HG03280 (cell line): ENCODE results near the gene APPL2.
A peak's percentile ranks its signal among the peaks of the same experiment; 100 is the strongest.
"Not testable (repeated sequence)": the region's sequence is repeated elsewhere in the genome, so short reads cannot be mapped to it uniquely, and the experiment has no call there.

Source experiments
- ATAC-seq: cut with Tn5 transposase; IDR thresholded peaks from one replicate; pipeline ENCODE4 v1.9.1; 2021; ENCODE audit warnings: mild to moderate bottlenecking, moderate library complexity; ENCODE audit not compliant: unreplicated experiment

Gene APPL2

DNA sequence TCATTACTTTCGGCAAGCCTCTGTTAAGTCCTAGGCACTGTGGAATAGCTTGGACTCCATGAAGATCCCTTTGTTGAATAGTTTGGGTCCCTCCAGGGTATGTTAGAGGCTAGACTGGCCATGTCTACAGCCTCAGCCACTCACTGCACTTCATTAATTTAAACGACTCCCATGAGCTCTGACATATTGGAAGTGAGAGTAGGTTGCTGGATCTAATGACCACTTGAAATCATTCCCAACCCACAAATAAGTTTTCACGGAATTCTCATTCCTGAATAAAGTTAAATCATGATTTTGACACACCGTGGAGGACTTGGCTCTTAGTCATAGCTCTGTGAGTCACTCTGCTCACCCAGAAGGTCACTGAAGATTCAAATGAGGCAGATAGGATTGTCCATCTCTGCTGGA lies 21.4 kb upstream of the APPL2 start:
- ATAC-seq, result no peak

DNA sequence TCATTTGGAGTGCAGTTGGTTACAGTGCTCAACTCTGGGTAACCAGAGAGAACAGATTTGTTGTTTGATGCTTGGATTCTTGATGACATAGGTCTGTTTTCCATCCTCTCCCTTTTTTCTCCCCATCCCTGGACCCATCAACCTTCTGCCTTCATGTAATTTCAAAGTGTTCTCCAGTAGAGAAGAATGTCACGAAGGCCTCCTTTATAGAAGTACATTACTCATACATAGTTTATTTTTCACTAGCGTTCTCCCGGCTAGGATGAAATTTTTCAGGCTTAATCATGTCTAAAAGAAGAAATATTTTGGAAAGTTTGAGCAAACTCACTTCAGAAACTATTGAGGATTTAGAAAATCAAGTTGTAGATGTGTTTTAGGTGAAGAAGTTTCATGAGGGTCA lies 20.9 kb upstream of the APPL2 start:
- ATAC-seq, result no peak

DNA sequence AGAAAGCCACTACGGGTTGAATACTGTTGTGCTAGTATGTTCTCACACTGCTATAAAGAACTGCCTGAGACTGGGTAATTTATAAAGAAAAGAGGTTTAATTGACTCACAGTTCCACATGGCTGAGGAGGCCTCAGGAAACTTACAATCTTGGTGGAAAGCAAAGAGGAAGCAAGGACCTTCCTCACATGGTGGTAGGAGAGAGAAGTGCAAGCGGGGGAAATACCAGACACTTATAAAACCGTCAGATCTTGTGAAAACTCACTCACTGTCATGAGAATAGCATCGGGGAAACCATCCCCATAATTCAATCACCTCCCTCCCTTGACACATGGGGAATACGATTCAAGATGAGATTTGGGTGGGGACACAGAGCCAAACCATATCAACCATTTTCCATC lies 20.5 kb upstream of the APPL2 start:
- ATAC-seq, result not testable (repeated sequence)

DNA sequence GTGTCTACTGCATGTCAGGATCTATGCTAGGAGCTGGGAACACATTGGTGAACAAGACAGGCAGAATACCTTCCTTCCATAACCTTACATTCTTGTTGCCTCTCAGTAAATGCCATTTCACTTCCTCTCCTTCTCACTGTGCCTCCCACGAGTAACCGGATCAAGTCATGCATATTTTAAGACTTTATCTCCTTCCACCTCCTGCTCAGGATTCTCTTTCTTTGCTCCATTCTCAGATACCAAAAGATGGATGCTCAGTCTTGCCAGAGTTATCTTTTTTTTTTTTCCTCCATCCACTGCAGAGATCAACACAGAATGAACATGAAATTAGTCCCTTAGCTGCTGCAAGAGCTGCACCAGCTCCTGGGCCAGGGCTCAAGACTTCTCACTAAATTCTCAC lies 20.0 kb upstream of the APPL2 start:
- no peak for ATAC-seq

DNA sequence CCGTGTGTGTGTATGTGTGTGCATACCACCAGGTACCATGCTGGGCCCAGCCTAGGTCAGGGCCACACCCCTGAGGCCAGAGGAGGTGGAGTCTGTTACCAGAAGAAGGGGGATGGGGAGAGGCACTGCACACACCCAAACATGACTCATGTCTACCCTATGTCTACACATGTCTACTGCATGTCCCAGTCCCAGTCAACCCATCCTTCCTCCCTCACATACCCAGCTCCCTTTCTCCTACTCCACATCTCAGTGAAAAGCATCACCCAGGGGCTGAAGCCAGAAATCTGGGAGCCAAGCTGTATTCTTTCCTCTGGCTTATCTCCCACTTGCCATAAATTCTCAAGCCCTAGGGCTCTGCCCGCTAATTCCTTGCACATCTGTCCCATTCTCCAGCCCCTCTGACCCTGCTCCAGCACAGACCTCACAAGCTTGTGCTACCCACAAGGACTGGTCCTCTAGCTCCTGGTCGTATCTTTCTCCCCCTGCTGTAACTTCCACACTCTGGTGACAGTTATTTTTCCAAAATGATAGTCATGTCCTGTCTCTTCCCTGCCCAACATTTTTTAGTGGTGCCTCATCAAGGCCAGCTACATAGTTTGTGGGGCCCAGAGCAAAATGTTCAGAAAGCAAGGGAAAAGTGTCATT lies 18.0 kb upstream of the APPL2 start:
- ATAC-seq, result no peak

DNA sequence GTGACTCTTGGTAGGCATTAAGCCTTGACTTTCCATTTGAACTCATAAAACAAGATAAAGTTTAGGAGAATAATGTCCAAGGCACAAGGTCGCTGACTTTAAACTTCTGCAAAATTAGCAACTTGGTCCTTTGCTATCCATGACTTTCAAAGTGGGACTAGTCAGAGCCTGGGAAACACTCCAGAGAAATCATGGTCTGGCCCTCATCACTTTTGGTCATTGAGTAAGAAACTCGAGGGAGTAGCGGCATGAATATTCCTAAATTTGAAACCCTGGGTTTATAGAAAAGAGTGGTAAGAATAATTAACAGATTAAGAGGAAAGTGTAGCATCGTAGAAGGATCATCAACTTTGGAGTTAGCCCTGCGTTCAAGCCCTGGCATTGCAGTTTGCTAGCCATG lies 16.9 kb upstream of the APPL2 start:
- no peak for ATAC-seq

DNA sequence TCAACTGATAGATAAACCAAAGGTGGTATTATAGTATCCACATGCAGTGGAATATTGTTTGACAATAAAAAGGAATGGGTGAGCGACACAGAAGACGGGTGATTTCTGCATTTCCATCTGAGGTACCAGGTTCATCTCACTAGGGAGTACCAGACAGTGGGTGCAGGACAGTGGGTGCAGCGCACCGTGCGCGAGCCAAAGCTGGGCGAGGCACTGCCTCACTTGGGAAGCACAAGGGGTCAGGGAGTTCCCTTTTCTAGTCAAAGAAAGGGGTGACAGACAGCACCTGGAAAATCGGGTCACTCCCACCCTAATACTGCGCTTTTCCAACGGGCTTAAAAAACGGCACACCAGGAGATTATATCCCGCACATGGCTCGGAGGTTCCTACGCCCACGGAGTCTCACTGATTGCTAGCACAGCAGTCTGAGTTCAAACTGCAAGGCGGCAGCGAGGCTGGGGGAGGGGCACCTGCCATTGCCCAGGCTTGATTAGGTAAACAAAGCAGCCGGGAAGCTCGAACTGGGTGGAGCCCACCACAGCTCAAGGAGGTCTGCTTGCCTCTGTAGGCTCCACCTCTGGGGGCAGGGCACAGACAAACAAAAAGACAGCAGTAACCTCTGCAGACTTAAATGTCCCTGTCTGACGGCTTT lies 9.9 kb upstream of the APPL2 start:
- ATAC-seq, result not testable (repeated sequence)

DNA sequence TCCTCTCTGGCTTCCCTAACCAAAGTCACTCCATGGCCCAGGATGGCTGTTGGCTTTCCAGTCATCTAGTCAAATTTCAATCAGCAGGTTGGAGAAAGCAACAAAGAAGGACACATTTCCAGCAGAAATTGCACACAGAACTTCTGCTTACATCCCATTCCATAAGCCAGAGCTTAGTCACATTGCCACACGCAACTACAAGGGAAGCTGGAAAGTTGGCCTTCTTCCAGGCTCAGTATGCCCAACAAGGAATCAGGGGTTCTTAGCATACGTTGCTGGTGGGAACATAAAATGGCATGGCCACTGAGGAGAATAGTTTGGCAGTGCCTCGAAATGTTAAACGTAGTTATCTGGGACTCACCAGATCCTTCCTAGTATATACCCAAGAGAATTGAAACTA lies 9.3 kb upstream of the APPL2 start:
- no peak for ATAC-seq

DNA sequence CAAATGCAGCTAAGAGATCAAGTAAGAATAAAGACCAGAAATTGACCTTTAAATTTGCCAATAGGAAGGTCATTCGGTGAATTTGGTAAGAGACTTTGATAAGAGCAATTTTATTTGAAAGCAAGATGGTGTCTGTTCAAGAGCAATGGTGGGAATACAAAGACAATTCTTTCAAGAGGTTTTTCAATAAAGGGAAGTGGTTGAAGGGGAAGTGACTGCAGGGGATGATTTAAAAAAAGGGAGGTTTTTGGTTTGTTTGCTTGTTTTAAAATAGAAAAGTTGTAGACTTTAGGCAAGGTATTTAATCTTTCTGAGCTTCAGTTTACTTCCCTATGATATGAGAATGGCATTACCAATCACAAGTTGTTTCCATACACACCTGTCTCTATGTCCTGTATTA lies 4.3 kb upstream of the APPL2 start:
- ATAC-seq, result no peak

DNA sequence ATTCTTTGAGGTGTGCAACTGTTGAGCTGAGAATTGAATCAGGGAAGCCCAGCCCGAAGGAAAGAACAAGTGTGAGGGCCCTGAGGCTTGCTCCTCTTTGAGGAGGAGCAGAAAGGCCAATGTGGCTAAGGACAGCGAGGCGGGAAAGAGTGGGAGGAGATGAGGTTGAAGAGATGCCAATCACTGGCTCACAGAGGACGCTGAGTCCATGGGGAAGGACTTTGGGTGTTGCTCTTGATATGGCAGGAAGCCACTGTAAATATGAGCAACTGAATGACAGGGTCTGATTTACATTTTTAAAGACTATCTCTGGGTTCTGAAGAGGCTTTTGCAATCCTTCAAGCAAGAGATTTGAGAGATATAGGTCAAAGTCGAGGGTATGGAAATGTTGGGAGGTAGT lies 3.3 kb upstream of the APPL2 start:
- no peak for ATAC-seq

DNA sequence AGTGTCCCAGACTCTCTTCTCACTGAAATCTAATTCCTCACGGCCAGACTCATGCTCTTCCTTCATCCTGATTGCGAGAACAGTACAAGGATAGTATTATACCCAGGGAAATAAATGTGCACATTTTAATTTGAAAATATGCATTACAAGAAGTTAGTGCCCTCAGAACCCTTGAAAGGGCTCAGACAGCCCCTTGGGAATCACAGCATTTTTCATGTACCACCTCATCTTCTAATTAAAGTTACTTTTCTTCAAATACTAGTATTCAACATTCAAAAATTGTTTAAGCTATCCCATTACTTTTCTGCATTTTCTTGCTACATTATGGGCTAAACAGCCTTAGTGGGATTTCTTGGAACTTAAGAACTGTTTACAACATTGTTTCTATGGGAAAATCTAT lies 1.7 kb upstream of the APPL2 start:
- ATAC-seq, result no peak

DNA sequence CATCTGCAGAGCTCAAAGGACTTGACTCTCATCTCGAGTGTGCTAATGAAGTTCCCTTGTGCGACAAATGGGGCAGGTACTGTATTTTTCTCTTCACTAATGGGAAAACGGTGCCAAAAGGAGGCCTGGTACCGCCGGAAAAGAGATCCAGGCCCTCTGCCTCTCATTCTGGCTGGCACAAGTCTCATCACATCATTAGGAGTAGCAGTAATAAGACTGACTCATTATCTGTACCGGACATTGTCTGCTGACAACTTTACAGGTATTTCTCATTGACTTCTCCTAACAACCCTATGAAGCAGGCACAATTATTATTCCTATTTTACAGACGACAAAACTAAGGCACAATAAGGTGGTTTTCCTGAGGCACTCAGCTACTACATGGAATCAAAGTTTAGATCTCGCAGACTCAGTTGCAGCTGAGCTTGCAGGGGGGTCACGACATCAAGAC lies 668 bp downstream of the APPL2 start:
- ATAC-seq, result peak; percentile 8

DNA sequence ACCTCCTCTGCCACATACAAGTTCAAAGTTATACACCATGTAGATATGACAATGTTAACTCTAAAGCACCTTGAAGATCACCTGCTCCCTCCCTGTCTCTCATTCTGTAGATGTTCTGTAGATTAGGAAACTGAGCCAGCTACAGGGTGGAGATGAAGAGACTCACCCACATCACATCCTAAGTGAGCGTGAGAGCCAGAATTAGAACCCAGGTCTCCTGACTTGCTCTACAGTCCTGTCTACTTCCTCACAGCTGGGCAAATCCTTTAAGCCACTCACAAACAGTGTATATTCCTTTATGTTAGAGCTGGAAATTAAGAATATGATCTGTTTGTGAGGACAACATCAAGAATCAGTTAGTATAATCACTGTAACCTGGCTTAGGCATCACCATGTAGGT lies 1.8 kb downstream of the APPL2 start:
- ATAC-seq, result no peak

DNA sequence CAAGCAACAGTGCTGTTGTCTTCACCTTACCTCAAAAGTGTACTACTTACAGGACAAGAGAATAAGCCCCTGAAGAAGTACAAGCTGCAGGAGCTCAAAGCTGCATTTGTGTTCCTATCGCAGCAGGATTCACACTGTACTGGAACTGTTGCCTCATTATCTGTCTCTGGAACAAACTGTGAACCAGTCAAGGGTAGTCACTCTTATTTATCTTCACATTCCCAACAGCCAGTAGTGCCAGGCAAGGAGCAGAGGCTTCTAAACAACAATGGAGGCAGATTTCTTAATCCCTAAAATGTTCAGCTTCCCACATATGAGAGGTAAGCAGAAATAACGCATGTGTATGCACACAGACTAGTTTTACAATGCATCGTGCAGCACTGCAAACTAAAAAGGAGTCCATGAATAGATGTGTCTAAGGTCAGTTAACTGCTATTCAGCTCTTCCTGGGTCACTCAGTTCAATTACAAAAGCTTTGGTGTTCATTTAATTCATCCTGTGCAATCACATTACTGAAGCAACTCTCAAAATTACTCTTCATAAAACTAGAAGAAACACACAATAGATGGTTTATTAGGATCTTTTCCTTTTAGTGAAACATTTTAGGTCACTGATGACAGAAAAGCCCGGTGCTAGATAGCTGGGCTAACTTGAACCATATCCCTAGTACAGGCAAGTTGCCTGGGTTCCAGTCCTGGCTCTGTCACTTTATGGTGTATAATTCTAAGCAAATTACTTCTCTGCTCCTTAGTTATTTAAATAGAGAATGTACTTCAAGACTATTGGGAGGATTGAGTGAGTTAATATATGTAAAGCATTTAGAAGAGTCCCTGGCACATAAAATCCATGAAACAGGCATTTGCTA lies 2.7 kb downstream of the APPL2 start:
- no peak for ATAC-seq

DNA sequence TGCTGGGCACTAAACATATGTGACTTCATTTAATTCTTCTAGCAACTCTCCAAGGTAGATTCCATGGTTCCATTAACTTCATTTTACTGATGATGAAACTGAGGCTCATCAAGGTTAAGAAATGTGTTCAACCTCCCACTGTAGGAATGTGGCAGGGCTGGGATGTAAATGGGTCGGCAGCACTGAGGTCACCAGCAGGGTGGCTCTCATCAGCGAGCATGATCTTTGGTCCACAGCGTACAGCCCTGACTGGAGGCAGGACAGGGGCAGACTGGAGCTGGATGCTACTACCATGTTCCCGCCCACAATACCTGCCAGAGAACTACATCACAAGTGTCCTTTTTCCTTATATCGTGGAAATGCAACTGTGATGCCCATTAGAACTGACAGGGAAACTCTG lies 4.6 kb downstream of the APPL2 start:
- ATAC-seq, result no peak

DNA sequence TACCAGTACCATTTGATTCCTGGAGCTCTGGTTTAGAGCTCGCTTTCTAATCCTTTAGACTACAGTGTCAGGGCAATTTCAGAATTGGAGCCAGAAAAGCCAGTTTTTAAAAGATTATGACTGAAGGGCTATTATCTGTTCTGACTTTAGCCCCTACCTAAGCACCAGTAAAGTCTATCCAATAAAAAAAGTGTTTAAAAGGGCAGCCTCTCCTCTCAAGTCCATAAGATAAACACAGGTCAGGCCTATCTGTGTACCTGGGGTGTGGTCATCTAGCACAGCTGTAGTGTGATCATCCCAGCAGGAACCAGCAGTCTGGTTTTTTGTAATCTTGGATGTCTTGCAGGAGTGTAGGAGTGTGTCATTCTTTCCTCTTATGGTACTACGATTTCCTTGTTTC lies 6.6 kb downstream of the APPL2 start:
- ATAC-seq, result no peak

DNA sequence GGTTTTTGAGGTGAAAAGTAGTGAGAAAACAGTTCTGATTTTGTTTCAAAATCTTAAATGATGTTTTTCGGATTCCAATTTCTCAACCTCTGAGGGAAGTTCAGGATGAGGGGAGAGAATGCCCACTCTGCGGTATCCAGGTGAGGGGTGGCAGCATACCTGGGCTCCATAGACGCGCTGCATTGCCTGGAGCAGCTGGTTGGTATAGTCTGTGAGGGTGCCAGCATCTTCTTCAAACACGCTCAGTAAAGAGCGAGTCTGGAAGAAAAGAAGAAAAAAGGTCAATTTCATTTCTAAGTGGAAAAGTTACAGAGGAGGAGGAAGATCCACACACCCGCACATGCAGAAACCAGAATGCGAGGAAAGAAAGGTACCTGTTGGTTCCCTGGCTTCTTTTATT lies 7.0 kb downstream of the APPL2 start:
- no peak for ATAC-seq

DNA sequence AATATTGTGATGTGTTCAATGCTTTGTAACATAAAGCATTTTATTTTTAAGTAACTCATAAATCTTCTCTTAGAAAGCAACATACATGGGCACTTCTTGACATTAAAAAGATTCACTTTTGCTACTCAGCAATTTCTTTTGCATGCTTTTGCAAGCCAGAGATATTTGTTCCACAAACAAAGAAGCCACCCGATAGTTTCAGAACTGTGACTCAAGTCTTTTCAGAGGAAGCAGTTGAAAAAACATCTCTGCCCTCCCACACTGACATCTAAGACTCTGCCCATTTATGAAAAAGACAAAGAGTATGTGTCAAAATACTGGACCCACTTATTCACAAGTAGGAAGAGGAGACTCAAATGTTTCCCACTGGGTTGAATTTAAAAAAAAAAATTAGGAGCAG lies 7.5 kb downstream of the APPL2 start:
- no peak for ATAC-seq

DNA sequence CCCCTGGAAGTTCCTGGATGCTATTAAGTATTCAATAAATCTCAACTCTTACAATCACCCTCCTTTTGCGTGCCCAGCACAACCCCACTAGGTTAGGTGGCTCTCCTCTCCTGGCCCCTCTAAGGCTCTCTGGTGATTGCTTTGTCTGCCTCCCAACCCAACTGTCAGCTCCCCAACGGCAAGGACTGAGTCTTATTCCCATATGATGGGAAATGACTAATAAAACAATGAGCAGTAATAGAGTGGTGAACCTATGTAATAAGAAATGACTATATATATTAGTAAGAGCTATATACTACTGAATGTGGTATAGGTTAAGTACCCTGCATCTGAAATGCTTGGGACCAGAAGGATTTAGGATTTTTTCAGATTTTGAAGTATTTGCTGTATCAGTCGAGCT lies 8.1 kb downstream of the APPL2 start:
- no peak for ATAC-seq

DNA sequence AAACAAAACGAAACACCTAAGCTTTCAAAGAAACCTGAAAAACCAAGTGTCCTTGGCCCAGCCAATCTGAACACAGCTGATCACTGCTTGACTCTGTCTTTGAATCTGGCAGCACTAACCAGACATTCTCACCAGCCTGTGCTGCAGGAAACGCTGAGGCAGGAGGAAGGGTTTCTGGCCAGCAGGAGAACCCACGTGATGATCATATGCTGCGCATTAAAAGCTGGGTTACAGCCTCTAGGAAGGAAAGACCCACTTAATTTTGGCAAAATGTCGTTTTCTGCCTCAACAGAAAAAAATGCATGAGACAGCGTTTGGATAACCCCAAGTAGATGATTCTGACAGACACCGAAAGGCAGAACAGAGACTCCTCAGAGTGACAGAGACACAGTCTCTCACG lies 9.8 kb downstream of the APPL2 start:
- no peak for ATAC-seq

DNA sequence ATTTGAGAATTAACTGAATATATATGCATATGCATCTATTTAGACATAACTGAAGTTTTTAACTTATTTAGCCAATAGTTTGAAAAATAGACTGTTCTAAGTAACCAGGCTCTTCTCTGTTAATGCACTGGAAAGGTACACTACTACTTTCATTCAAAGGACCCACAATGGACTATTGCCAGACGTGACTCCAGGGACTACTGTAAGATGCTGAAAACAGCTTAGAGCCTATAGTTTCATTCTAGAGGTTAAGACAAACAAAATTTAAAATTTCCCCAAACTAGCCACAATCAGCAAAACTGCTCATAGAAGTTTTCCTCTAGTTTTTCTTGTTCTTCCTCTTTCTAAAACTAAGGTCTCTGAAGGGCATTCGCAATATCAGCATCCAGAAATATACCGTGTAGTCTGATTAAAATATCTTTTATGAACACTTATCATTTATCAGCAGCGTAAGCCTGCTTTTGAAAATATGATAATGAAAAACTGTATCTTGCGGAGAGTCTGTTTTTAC lies 10.4 kb downstream of the APPL2 start:
- ATAC-seq, result no peak

DNA sequence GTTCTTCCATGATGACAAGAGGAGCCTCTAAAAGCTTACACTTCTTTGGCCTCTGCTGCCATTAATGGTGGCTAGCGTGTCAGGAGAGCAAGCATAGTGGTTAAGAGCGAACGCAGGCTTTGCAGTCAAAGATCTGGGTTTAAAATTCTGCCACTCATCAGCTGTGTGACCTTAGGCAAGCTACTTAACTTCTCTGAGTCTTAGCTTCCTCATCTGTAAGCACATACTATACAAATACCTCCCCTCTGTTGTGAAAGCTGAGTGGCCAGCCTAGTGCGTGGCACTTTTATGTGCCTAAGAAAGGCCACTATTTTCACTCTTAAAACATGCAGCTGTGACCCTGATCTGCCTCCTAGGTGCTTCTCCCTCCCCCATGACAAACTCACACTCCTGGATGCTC lies 11.6 kb downstream of the APPL2 start:
- no peak for ATAC-seq
